Uterus (tissue), 2 donors: Measurements from ENCODE around the gene GP5.

Experiments used
- CTCF ChIP-seq, 4 experiments: fragments of 200-600 bp in 2 of 4; fragments of 450-650 bp in 2 of 4; sonication (generic) in 2 of 4; IDR thresholded peaks; one replicate each; pipeline ENCODE4 v1.5.1; 2016 to 2019; ENCODE audit warnings: antibody characterized with exemption in 4 of 4, mild to moderate bottlenecking in 2 of 4, moderate library complexity in 1 of 4
- POLR2A ChIP-seq, 2 donors: fragments of 450-650 bp; IDR thresholded peaks; one replicate each; pipeline ENCODE4 v1.6.1; 2016; ENCODE audit warnings: antibody characterized with exemption in 2 of 2, mild to moderate bottlenecking in 1 of 2, moderate library complexity in 1 of 2

GRCh38 chr3:194360568-194360967, 38.5 kb downstream of the GP5 start:
- no peak for TF ChIP-seq CTCF (IDR thresholded peaks at IDR 0.05)
- TF ChIP-seq POLR2A (IDR thresholded peaks at IDR 0.05) = no peak
